H1 (cell line): Measurements from ENCODE around the gene SLC25A20. TPM values are rescaled to one million over a fixed set of nuclear protein-coding genes. Genes with fewer than 3 reads are reported as not detected.

Source experiments
- CTCF ChIA-PET: fragments of 300-600 bp; sonication (Branson Sonifier 250); formaldehyde crosslinking; loops from one replicate; lab custom pipeline; 2021; ENCODE audit not compliant: partially characterized antibody; lab: Charles Lee
- POLR2A ChIA-PET: fragments of 300-600 bp; sonication (Branson Sonifier 250); formaldehyde crosslinking; loops from one replicate; lab custom pipeline; 2021; ENCODE audit warnings: inconsistent platforms; ENCODE audit not compliant: partially characterized antibody; lab: Charles Lee
- DNase-seq, 2 experiments: peaks; one replicate each; pipeline versions ENCODE4 v3.0.0 to v3.0.0-alpha.2; 2010 to 2022; ENCODE audit warnings: low spot score in 2 of 2, low read depth in 1 of 2, mixed read lengths in 1 of 2
- FAIRE-seq: peaks from 2 replicates; lab custom pipeline; 2011; peaks lifted over from hg19 to GRCh38; lab: Jason Lieb, UNC
- H2AFZ ChIP-seq: 2 replicates; pipeline ENCODE4 v1.8.1; 2012; ENCODE audit warnings: low read length, inconsistent platforms
- H2AK5ac ChIP-seq: 2 replicates; pipeline ENCODE4 v1.6.1; 2013; ENCODE audit warnings: low read depth, low read length
- H2BK120ac ChIP-seq: replicated peaks from 2 replicates; pipeline ENCODE3; 2013; ENCODE audit warnings: low read depth, low read length, inconsistent platforms
- H2BK12ac ChIP-seq: 2 replicates; pipeline ENCODE4 v1.6.1; 2013; ENCODE audit warnings: low read depth, low read length
- H2BK15ac ChIP-seq: 2 replicates; pipeline ENCODE4 v1.6.1; 2013; ENCODE audit warnings: low read length
- H2BK20ac ChIP-seq: 2 replicates; pipeline ENCODE4 v1.6.1; 2013; ENCODE audit warnings: low read length
- H2BK5ac ChIP-seq: 2 replicates; pipeline ENCODE4 v1.6.1; 2013; ENCODE audit warnings: low read depth, low read length
- H3K14ac ChIP-seq: 2 replicates; pipeline ENCODE4 v1.6.1; 2013; ENCODE audit warnings: inconsistent platforms; ENCODE audit not compliant: insufficient read length
- H3K18ac ChIP-seq: 2 replicates; pipeline ENCODE4 v1.6.1; 2013; ENCODE audit warnings: low read length; ENCODE audit errors: extremely low read depth
- H3K23ac ChIP-seq: 2 replicates; pipeline ENCODE4 v1.6.1; 2013; ENCODE audit warnings: inconsistent platforms; ENCODE audit not compliant: insufficient read length
- H3K23me2 ChIP-seq: 2 replicates; pipeline ENCODE4 v1.6.1; 2013; ENCODE audit warnings: low read depth, low read length
- H3K27ac ChIP-seq: 2 replicates; pipeline ENCODE4 v1.6.1; 2011; ENCODE audit warnings: low read depth, low read length, inconsistent platforms
- H3K27me3 ChIP-seq, 4 experiments: replicated peaks in 1 of 4; 1 replicate in 1 of 4; 2 replicates in 3 of 4; pipeline versions ENCODE4 v1.6.1 to v1.8.1; 2011 to 2013; ENCODE audit warnings: low read length in 3 of 4, mild to moderate bottlenecking in 3 of 4, inconsistent platforms in 2 of 4, mixed read lengths in 2 of 4, moderate library complexity in 1 of 4; ENCODE audit not compliant: control insufficient read depth in 3 of 4, insufficient read depth in 3 of 4; ENCODE audit errors: extremely low read depth in 1 of 4
- H3K36me3 ChIP-seq, 4 experiments: 2 replicates each; pipeline versions ENCODE4 v1.6.1 to v1.8.1; 2011 to 2013; ENCODE audit warnings: mild to moderate bottlenecking in 4 of 4, low read length in 3 of 4, moderate library complexity in 2 of 4, control low read depth in 1 of 4, inconsistent platforms in 1 of 4; ENCODE audit not compliant: insufficient read depth in 4 of 4, control insufficient read depth in 2 of 4
- H3K4ac ChIP-seq: replicated peaks from 2 replicates; pipeline ENCODE3; 2013; ENCODE audit warnings: low read length, low read depth, mixed read lengths, inconsistent platforms; ENCODE audit not compliant: insufficient read length
- H3K4me1 ChIP-seq, 4 experiments: replicated peaks in 1 of 4; 1 replicate in 1 of 4; 2 replicates in 3 of 4; pipeline versions ENCODE4 v1.6.1 to v1.8.1; 2011 to 2013; ENCODE audit warnings: low read length in 3 of 4, inconsistent platforms in 2 of 4, mixed read lengths in 1 of 4; ENCODE audit not compliant: insufficient read depth in 4 of 4, control insufficient read depth in 3 of 4
- H3K4me2 ChIP-seq, 2 experiments: 2 replicates each; pipeline versions ENCODE4 v1.6.1 to v1.8.1; 2011 to 2013; ENCODE audit warnings: low read depth in 2 of 2, low read length in 2 of 2, control low read depth in 1 of 2, inconsistent platforms in 1 of 2, mild to moderate bottlenecking in 1 of 2; ENCODE audit not compliant: insufficient read depth in 1 of 2
- H3K4me3 ChIP-seq, 4 experiments: fragments of 200-600, 300-600 bp in 1 of 4; sonication (generic), shearing (Covaris generic), sonication (Bioruptor Twin) in 1 of 4; 2 replicates each; pipeline versions ENCODE4 v1.5.1 to v1.8.1; 2011 to 2016; ENCODE audit warnings: low read length in 4 of 4, low read depth in 3 of 4, control low read depth in 2 of 4, inconsistent platforms in 2 of 4, mild to moderate bottlenecking in 2 of 4, mixed read lengths in 1 of 4, moderate library complexity in 1 of 4; ENCODE audit not compliant: insufficient read depth in 2 of 4; ENCODE audit errors: extremely low read depth in 1 of 4
- H3K56ac ChIP-seq: replicated peaks from 2 replicates; pipeline ENCODE3; 2013; ENCODE audit warnings: low read depth, mild to moderate bottlenecking, mixed read lengths, low read length, inconsistent platforms; ENCODE audit not compliant: insufficient read length
- H3K79me1 ChIP-seq: 2 replicates; pipeline ENCODE4 v1.6.1; 2013; ENCODE audit warnings: low read depth, low read length, control low read depth
- H3K79me2 ChIP-seq, 2 experiments: 2 replicates each; pipeline versions ENCODE4 v1.6.1 to v1.8.1; 2012 to 2013; ENCODE audit warnings: low read length in 2 of 2, mild to moderate bottlenecking in 2 of 2, inconsistent platforms in 1 of 2; ENCODE audit not compliant: insufficient read depth in 2 of 2, control insufficient read depth in 1 of 2
- H3K9ac ChIP-seq, 4 experiments: replicated peaks in 1 of 4; 1 replicate in 1 of 4; 2 replicates in 3 of 4; pipeline versions ENCODE4 v1.6.1 to v1.8.1; 2011 to 2013; ENCODE audit warnings: low read depth in 3 of 4, low read length in 3 of 4, control low read depth in 2 of 4, mild to moderate bottlenecking in 2 of 4, moderate library complexity in 2 of 4, inconsistent platforms in 1 of 4; ENCODE audit errors: extremely low read depth in 1 of 4
- H3K9me3 ChIP-seq, 2 experiments: 2 replicates each; pipeline versions ENCODE4 v1.6.1 to v1.8.1; 2012 to 2013; ENCODE audit warnings: mild to moderate bottlenecking in 2 of 2, moderate library complexity in 2 of 2, control low read depth in 1 of 2, inconsistent platforms in 1 of 2, low read depth in 1 of 2, low read length in 1 of 2, mixed read lengths in 1 of 2; ENCODE audit not compliant: insufficient read depth in 2 of 2
- H4K20me1 ChIP-seq, 2 experiments: replicated peaks in 1 of 2; 2 replicates each; pipeline versions ENCODE3 to v1.8.1; 2011 to 2013; ENCODE audit warnings: inconsistent platforms in 2 of 2, low read length in 2 of 2, mild to moderate bottlenecking in 1 of 2; ENCODE audit not compliant: insufficient read depth in 2 of 2, control insufficient read depth in 1 of 2
- H4K5ac ChIP-seq: 2 replicates; pipeline ENCODE4 v1.6.1; 2013; ENCODE audit warnings: low read length, low read depth, mixed read lengths, inconsistent platforms; ENCODE audit not compliant: insufficient read length
- H4K8ac ChIP-seq: 2 replicates; pipeline ENCODE4 v1.8.0; 2013; ENCODE audit warnings: mild to moderate bottlenecking, moderate library complexity, low read length, inconsistent platforms; ENCODE audit not compliant: insufficient read depth; ENCODE audit errors: extremely low read depth
- H4K91ac ChIP-seq: replicated peaks from 2 replicates; pipeline ENCODE3; 2013; ENCODE audit warnings: low read length, mixed read lengths, inconsistent platforms; ENCODE audit not compliant: insufficient read length
- WGBS, 2 experiments: shearing (Covaris generic) in 1 of 2; methylation state at CpG; one replicate each; pipeline versions ENCODE4 v1.1.6 to v1.1.7; 2013 to 2015; ENCODE audit warnings: low lambda C conversion rate in 2 of 2, mixed read lengths in 2 of 2, inconsistent platforms in 1 of 2, low coverage in 1 of 2, missing lambda C conversion rate in 1 of 2; ENCODE audit not compliant: insufficient replicate concordance in 2 of 2, insufficient coverage in 1 of 2, insufficient read length in 1 of 2; ENCODE audit errors: extremely low coverage in 1 of 2, missing lambda C conversion rate in 1 of 2; 5-methylcytosine and 5-hydroxymethylcytosine counted together
- polyA plus RNA-seq, 7 experiments: library from polyadenylated mRNA; depleted of rRNA in 3 of 7; stranded (reverse) in 5 of 7; unstranded in 2 of 7; fragments of >200 nt in 5 of 7; fragments of 200-250 nt in 2 of 7; gene quantifications; 1 replicate in 5 of 7; 2 replicates in 1 of 7; 4 replicates in 1 of 7; pipeline versions ENCODE4 v1.2.1 to v1.2.3, GENCODE V29; 2011 to 2013; ENCODE audit warnings: missing spikeins in 2 of 7, mixed read lengths in 2 of 7
- total RNA-seq: library from RNA; stranded (reverse); fragmentation: NEBNext Ultra II Directional; extraction: Animal tissue kit (Norgen Biotek cat#: 25700); gene quantifications from 2 replicates; pipeline ENCODE4 v1.2.1, GENCODE V29; 2021
- TF ChIP-seq, protein P1 (sequence below): IDR thresholded peaks from 2 replicates; pipeline ENCODE4 v1.6.1; 2012; ENCODE audit warnings: low read length, inconsistent platforms

The SLC25A20 gene
- total and polyA plus RNA-seq, 2 of the 8 experiments (the other 6 are each of a cell fraction or from before 2014, with no cell fraction given): 3.8 to 4.0 TPM

GRCh38 chr3:48927928-48928327, 29.2 kb upstream of the SLC25A20 start:
- no peak overlapping the region for H3K4me2 ChIP-seq
- no peak overlapping the region for H3K9ac ChIP-seq
- H3K27me3 ChIP-seq: no peaks in the 10 kb centered on the region
- H4K20me1 ChIP-seq: peaks cover 12 to 16% of the 10 kb centered on the region in 2 experiments
- peaks cover 6 to 55% (median 27%) of the 10 kb centered on the region in 4 experiments; a peak in 7 of 8 replicates for H3K36me3 ChIP-seq
- no peak for DNase-seq
- H2BK120ac ChIP-seq: no peak overlapping the region
- H2AK5ac ChIP-seq: no peak overlapping the region
- no peak overlapping the region for H2AFZ ChIP-seq
- no peaks in the 10 kb centered on the region for H3K4me1 ChIP-seq
- no peak overlapping the region for H3K23ac ChIP-seq
- WGBS, 2 experiments: 89% methylated on average over 2 of the region's 2 CpGs; no CpG with 5 or more reads in 1 of the 2 experiments
- TF ChIP-seq, protein P1, sequence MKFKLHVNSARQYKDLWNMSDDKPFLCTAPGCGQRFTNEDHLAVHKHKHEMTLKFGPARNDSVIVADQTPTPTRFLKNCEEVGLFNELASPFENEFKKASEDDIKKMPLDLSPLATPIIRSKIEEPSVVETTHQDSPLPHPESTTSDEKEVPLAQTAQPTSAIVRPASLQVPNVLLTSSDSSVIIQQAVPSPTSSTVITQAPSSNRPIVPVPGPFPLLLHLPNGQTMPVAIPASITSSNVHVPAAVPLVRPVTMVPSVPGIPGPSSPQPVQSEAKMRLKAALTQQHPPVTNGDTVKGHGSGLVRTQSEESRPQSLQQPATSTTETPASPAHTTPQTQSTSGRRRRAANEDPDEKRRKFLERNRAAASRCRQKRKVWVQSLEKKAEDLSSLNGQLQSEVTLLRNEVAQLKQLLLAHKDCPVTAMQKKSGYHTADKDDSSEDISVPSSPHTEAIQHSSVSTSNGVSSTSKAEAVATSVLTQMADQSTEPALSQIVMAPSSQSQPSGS: no peak
- no peak overlapping the region for H4K91ac ChIP-seq
- no peak overlapping the region for H2BK20ac ChIP-seq
- no peak overlapping the region for H2BK15ac ChIP-seq
- no peak overlapping the region for H3K18ac ChIP-seq
- H3K56ac ChIP-seq: no peak overlapping the region
- ChIA-PET CTCF (interaction anchor here (0.6 to 4.0 kb wide), 3 partner anchors 8 to 188 kb away, joined by 3 to 14 read pairs (median 4); no protein-coding TSS in a partner anchor), POLR2A (no interaction called here)
- H3K4me3 ChIP-seq: no peak overlapping the region
- no peak overlapping the region for H2BK12ac ChIP-seq
- peaks cover 7 to 88% of the 10 kb centered on the region in 2 experiments for H3K79me2 ChIP-seq
- no peaks in the 10 kb centered on the region for H3K9me3 ChIP-seq
- no peak overlapping the region for H3K27ac ChIP-seq
- H3K14ac ChIP-seq: no peak overlapping the region
- H2BK5ac ChIP-seq: no peak overlapping the region
- H3K79me1 ChIP-seq: peaks cover 7% of the 10 kb centered on the region
- H3K23me2 ChIP-seq: no peaks in the 10 kb centered on the region
- H4K5ac ChIP-seq: no peak overlapping the region
- no peak overlapping the region for H3K4ac ChIP-seq
- no peak overlapping the region for H4K8ac ChIP-seq
- no peak for FAIRE-seq
